ENCODE results near the gene TRUB1.

The TRUB1 gene

GRCh38 chr10:114974625-114975024, 36.6 kb downstream of the TRUB1 start:
- TF ChIP-seq CTCF (IDR thresholded peaks at IDR 0.05; ENCODE audit: low read depth, low read length): no peak
- DNase-seq (ENCODE audit: extremely low read depth, low read depth): no peak

- no peak for TF ChIP-seq CTCF (IDR thresholded peaks at IDR 0.05; ENCODE audit: low read depth, low read length)
- DNase-seq (ENCODE audit: extremely low read depth, low read depth): no peak
These were observed 37.1 kb downstream of the TRUB1 start for GRCh38 chr10:114975091-114975490.

- no peak for TF ChIP-seq CTCF (IDR thresholded peaks at IDR 0.05; ENCODE audit: low read depth, low read length)
These were observed 45.0 kb downstream of the TRUB1 start for GRCh38 chr10:114982989-114983388.

GRCh38 chr10:114987995-114988394, 50.0 kb downstream of the TRUB1 start:
- TF ChIP-seq CTCF (IDR thresholded peaks at IDR 0.05; ENCODE audit: low read depth, low read length): no peak
- no peak for DNase-seq (ENCODE audit: extremely low read depth, low read depth)

More at GRCh38 chr10:114982989-114983388, 45.0 kb downstream of the TRUB1 start:
- DNase-seq (ENCODE audit: extremely low read depth, low read depth): no peak

- DNase-seq (ENCODE audit: extremely low read depth, low read depth): no peak
These were observed 52.6 kb downstream of the TRUB1 start for GRCh38 chr10:114990586-114990985.

GRCh38 chr10:114990991-114991390, 53.0 kb downstream of the TRUB1 start:
- no peak for TF ChIP-seq CTCF (IDR thresholded peaks at IDR 0.05; ENCODE audit: low read depth, low read length)
- no peak for DNase-seq (ENCODE audit: extremely low read depth, low read depth)

More at GRCh38 chr10:114990586-114990985, 52.6 kb downstream of the TRUB1 start:
- TF ChIP-seq CTCF (IDR thresholded peaks at IDR 0.05; ENCODE audit: low read depth, low read length): no peak

- no peak for TF ChIP-seq CTCF (IDR thresholded peaks at IDR 0.05; ENCODE audit: low read depth, low read length)
- no peak for DNase-seq (ENCODE audit: extremely low read depth, low read depth)
These were observed 54.3 kb downstream of the TRUB1 start for GRCh38 chr10:114992189-114992775.
